HG03103 (cell line): ENCODE data around the gene ARHGAP40.

Experiments used
- ATAC-seq: cut with Tn5 transposase; IDR thresholded peaks from one replicate; pipeline ENCODE4 v1.9.1; 2021; ENCODE audit warnings: low read depth; ENCODE audit not compliant: unreplicated experiment

Gene ARHGAP40

DNA sequence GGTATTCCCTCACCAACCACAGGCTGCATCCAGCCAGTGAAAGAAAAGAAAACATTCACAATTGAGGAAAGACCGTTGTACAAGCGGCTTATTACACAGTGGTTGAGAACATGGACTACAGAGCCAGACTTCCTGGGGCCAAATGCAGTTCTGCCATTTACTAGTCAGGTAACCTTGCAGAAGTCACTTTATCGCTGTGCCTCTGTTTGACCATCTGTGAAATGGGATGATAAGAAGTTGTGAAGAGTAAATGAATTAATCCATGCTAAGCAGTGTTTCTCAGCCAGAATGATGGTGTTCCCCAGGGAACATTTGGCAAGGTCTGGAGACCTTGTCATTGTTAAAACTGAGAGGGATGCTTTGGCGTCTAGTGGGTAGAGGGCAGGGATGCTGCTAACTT lies 14.8 kb downstream of the ARHGAP40 start:
- no peak for ATAC-seq

DNA sequence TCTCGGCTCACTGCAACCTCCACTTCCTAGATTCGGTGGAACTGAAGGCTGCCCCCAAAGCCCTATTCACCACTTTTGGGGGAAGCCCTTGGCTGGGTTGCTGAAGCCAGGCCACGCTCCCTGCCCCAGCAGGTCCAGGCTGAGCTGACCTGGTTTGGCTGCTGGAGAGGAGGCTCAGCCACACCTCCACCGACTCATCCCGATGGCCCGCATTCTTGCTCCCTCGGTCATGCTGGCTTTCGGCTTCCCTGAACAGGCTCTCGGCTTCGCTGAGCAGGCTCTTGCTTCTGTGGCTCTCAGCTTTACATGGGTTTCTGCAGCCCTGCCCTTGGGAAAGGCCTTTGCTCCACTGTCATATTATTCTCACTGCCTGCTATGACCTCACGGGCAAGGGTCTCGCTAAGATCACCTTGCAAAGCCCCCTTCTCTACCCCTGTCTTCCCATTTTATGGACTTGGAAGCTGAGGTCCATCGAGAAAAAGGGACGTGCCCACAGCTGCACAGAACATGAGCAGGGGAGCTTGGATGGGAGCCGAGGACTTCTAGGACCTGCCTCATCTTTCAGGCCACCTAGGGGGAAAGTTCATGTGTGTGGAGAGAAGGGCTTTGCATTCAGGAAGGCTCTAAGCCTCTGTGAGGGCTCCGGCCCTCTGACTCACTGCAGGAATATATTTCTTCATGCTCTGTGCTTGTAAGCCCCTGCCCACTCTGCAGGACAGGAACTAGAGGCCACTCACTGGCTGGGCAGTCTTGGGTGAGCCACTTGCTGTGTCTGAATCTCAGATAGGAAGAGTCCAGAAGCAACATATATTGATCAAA lies 15.6 kb downstream of the ARHGAP40 start:
- no peak for ATAC-seq

DNA sequence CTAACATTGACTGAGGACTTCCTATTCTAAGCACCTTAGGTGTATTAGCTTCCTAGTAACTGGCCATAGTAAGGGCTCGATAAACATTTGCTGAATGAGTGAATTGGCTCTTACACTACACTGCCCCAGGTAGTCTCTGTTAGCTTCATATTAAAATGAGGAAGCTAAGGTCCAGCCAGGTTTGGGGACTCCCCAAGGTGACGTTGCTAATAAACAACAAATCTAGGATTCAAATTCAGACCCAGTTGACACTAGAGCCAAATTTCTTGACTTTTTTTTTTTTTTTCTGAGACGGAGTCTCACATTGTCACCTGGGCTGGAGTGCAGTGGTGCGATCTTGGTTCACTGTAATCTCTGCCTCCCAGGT lies 16.2 kb downstream of the ARHGAP40 start:
- ATAC-seq, result no peak

DNA sequence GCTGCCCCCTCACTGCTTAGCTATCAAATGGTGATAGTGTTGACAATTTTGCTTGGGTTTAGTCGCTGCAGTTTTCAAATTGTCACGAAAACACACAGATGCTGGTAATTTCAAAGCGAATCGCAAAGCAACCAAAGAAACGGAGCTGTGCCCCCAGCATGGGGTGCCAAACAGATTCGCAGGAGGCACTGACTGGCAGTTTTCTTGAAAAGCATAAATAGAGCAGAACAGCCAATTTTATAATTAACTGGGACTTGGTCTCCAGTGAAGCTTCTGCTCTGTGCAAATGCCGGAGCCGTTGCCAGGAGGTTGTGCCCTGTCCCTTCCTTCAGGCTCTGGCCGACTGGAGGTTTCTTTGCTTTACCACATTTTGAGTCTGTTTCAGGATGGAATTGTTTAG lies 18.8 kb downstream of the ARHGAP40 start:
- ATAC-seq, result no peak

DNA sequence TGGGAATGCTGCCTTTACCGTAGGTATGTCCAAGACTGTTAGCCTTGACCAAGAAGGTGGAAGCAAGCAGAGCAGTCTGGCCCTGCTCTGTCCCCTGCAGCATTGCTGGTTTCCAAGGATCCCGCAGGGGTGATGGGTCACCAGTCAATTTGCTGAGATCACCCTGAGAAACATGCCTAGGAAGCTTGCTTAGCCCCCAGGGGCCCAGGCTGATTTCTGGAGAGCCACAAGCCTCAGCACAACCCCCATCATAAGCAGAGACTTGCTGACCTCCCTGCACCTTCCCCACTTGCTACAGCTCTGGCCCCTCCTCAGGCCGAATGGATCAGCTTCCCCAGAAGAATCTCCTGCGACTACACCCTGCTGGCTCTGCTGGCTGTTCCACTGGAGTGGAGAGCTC lies 21.5 kb downstream of the ARHGAP40 start:
- no peak for ATAC-seq

DNA sequence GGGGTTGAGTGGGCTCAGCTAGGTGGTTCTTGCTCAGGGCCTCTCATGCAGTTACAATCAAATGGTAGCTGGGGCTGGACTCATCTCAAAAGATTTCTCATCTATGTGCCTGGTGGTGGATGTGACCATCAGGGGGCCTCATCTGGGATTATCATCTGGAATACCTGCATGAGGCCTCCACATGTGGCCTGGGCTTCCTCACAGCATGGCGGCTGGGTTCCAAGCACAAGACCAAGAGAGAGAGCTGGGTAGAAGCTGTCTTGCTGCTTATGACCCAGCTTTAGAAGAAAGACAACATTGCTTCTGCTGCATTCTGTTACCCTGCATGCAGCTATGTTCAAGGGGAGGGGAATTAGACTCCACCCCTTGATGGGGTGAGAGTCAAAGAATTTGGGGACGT lies 22.5 kb downstream of the ARHGAP40 start:
- no peak for ATAC-seq

DNA sequence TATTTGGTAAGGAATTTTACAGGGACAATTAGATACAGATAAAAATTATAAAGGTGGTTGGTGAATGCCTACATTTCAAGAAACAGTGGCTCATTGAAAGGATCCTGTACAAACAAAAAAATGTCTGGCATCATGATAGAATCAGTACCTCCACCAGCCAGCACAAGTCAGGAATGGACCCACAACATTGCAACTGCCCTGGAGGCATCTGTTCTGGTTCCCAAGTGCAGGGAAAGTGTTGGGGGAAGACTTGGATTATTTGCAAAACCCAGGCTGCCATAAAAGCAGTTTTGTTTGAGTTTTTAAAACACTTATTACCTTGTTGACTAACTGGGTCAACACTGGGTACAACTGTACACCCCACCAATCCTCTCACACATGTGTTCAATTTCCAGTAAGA lies 24.3 kb downstream of the ARHGAP40 start:
- ATAC-seq, result no peak

DNA sequence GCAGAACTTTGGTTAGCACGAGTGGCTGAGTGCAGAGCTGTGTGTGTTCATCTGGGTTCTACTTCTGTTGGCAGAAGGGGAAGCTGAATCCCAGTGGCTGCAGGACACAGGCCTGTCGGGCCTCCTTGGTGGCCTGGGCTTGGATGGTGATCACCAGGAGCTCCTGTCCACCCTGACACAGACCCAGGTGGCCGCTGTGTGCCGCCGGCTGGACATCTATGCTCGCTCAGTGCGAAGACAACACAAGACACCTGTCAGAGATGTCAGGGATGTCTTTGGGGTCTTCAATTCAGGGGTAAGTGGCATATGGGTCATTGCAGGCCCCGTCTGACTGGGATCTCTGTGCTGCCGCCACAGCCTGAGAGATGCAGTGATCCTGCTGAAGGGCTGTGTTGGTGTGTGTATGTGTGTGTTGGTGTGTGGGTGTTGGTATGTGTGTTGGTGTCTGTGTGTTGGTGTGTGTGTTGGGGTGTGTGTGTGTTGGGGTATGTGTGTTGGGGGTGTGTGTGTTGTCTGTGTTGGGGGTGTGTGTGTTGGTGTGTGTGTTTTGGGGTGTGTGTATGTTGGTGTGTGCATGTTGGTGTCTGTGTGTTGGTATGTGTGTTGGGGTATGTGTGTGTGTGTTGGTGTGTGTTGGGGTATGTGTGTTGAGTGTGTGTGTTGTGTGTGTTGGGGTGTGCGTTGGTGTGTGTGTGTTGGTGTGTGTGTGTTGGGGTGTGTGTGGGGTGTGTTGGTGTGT lies 25.5 kb downstream of the ARHGAP40 start:
- ATAC-seq, result no peak

DNA sequence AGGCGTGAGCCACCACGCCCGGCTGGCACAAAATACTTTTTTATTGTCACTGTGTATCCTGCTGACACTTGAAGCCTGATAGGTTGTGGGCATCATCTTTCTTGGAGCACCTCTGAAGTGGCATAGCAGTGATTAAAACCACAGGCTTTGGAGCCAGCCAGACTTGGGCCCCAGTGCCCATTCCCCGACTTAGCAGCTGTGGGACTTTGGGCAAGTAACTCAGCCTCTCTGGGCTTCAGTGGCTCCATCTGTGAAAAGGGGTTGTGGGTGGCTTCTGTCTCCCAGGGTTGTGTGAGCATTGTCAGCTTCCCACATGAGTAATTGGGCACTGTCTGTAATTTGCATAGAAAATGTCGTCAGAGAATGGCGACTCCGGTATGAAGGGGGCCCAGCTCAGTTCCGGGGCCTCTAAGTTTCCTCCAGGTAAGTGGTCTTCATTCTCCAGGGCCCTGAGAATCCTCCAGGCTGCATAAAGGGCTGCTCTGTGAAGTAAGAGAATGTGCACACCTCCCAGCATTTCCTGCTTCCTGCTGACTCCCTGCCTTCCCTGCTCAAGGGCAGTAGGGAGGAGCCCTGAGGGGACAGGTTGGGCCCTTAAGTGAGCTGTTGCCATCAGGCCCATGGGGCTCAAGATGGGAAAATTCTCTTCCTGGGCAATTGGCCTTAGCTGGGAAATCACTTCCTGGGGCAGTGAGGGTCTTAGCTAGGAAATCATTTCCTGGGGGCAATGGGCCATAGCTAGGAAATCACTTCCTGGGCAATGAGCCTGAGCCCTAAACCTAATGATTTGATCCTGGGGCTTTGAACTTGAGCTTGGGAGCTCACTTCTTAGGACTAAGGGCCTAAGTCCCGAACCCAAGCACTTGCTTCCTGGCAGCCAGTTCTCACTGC lies 27.2 kb downstream of the ARHGAP40 start:
- no peak for ATAC-seq

DNA sequence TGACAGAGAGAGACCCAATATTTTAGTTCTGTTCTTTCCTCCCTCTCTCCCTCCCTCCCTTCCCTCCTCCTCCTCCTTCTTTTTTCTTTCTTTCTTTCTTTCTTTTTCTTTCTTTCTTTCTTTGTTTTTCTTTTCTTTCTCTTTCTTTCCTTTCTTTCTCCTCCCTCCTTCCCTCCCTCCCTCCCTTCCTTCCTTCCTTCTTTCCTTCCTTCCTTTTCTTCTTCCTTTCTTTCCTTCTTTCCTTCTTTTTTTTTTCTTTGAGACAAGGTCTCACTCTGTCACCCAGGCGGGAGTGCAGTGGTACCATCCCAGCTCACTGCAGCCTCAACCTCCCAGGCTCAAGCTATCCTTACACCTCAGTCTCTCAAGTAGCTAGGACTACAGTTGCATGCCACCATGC lies 28.4 kb downstream of the ARHGAP40 start:
- ATAC-seq, result no peak

DNA sequence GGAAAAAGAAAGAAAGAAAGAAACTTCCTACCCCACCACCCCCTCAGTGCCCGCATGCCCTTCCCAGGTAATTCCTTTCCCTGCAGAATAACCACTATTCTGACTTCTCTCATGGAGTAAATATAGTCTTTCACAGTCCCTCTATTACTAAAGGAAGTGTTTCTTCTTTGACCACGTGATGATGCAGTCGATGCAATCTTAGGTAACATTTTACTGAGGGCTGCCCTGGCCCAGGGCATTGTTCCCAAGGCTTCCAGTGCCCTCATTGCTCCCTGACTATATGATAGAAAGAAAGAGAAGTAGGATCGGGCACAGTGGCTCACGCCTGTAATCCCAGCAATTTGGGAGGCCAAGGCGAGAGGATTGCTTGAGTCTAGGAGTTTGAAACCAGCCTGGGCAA lies 29.1 kb downstream of the ARHGAP40 start:
- ATAC-seq, result no peak

DNA sequence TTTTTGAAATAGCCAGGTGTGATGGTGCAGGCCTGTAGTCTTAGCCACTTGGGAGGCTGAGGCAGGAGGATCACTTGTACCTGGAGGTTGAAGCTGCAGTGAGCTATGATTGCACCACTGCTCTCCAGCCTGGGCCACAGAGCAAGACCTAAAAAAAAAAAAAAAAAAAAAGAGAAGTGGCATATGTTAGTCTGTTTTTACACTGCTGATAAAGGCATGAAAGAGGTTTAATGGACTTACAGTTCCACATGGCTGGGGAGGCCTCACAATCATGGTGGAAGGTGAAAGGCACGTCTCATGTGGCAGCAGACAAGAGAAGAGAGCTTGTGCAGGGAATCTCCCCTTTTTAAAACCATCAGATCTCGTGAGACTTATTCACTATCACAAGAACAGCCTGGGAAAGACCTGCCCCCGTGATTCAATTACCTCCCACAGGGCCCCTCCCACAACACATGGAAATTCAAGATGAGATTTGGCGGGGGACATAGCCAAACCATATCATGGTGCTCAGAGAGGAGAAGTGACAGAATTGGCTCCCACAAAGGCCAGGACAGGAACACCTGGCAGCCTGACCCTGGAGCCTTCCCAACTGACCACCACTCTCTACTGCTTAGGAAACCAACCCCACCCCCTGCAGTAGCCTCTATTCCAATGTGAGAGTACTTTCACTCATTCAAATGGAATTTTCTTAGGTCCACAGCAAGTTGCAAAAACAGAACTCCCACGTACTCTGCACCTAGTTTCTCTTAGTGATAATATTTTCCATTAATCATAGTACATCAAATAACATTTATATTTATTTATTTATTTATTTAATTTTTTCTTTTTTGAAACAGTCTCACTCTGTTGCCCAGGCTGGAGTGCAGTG lies 29.8 kb downstream of the ARHGAP40 start:
- ATAC-seq, result no peak

DNA sequence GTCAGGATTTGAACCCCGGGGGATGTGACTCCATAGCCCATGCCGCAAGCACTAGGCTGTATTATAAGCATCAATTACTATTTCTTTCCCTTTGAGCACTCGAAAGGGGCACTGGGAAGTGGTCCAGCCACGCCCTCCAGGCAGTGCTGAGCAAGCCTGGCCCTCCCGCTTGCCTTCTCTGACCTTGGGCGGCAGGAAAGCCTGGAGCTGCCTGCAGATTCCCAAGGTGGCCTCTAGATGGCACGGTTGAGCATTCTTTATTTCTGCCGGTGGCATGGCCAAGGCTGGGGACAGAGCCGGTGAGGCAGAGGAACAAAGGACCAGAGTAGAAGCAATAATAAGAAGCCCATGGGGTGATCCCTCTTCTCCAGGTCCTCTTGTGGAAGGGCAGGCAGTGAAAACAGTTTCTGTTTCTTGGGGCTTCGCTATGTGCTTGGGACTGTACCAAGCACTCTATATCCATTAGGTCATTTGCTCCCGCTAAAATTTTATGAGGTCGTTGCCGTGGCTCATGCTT lies 32.0 kb downstream of the ARHGAP40 start:
- ATAC-seq, result no peak

DNA sequence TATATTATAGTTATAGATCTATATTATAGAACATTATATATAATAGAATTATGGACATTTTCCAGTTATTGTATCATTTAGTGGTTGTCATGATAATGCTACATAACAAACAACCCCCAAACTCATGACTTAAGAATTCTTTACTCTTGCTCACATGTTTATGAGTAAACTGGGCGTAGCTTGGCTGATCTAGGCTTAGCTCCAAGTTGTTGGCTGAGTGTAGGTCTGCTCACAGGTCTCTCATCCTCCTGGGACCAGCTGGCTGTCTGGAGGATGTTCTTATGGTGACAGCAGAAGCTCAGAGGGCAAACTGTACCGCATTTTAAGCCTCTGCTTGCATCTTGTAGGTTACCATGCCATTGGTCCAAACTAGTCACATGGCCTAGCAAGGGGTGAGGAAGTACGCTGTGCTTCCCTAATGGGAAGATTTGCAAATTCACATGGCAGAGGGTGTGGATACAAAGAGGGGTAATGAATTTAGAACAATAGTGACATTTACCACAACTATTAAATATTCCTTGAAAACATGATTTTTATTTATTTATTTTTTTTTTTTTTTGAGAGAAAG lies 34.2 kb downstream of the ARHGAP40 start:
- no peak for ATAC-seq

DNA sequence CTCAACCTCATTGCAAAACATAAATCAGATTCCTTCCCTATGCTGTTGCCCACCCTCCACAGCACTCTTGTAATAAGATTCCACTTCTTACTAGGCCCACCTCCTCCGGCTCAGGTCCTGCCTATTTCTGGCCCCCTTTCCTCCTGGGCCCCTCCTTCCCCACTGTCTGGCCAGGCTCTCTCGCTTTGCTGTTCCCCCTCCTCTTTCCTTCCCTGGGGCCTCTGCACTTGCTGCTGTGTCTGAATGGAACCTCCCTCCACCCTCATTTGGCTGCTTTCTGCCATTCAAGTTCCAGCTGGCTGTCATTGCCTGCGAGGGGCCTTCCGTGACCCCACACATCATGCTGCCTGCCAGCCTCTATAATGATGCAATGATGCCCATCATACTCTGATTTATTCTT lies 38.9 kb downstream of the ARHGAP40 start:
- ATAC-seq, result no peak

DNA sequence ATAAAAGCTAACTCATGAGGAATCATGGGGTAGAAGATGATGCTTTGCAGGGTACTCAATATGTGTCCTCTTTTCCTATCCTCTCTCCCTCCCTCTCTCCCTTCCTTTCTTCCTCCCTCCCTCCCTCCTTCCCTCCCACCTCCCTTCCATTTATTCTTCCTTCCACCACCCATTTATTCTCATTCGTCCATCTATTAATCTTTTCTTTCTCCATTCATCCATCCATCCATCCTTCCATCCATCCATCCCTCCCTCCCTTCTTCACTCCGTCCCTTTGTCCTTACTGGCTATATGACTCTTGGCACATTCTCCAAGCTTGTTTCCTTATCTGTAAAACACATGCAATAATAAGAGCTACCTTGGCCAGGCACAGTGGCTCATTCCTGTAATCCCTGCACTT lies 40.9 kb downstream of the ARHGAP40 start:
- no peak for ATAC-seq

DNA sequence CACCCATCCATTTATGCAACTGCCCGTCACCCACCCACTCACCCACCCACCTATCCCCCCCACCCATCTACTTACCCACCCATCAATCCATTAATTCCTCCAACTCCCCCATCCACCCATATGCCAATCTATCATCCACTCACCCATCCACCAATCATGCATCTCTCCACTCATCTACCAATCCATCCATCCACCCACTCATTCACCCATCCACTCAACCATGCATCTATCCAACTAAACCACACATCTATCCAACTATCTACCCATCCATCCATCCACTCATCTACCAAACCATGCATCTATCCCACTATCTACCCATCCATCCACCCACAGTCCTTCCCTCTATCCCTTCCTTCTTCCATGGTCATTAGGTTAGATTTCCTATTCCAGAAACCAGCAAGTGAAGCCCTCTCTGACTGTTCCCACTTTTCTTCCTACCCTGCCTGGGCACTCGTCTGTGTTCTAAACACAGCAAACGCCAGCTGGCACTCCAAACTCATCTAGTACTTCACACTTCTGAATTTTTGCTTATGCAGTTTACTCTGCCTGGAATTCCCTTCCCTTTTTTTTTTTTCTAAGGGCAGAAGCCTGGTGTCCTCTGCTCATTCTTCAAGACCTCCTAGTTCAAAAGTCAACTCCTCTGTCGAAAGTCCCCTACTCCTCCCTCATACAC lies 43.1 kb downstream of the ARHGAP40 start:
- no peak for ATAC-seq

DNA sequence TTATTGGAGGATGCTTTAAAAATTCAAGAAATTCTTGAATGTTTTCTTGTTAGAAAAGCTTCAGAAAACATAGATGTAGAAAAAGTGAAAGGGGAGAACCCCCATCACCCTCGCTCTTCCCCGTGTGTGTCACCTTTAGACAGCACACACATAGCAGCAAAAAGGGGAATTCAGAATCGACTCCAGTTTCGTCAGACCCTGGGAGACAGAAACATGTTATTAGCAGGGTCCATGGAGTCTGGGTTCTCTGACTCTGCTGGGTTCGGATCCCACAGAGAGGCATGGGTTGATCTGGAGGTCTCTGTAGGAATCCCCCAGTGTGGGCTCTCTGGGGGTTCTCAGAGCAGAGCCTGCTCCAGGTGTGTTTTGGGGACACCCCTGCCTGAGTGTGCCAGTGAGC lies 43.7 kb downstream of the ARHGAP40 start:
- no peak for ATAC-seq
